SK-N-MC (cell line): ENCODE data around the gene OR9A2.

Experiments used
- DNase-seq: peaks from one replicate; pipeline ENCODE4 v3.0.0-alpha.2; 2011; ENCODE audit warnings: low read depth, low spot score
- H3K27ac ChIP-seq: fragments of 200-600 bp; sonication (generic); 2 replicates; pipeline ENCODE4 v1.5.1; 2016; ENCODE audit warnings: mixed run types
- H3K36me3 ChIP-seq: fragments of 200-600 bp; sonication (generic); 2 replicates; pipeline ENCODE4 v1.6.1; 2017; ENCODE audit warnings: antibody characterized with exemption, low read length, mixed read lengths; ENCODE audit not compliant: insufficient read depth
- H3K4me3 ChIP-seq: fragments of 200-600 bp; sonication (generic); 2 replicates; pipeline ENCODE4 v1.5.1; 2016
- H3K9ac ChIP-seq: fragments of 200-600 bp; sonication (generic); 2 replicates; pipeline ENCODE4 v1.8.0; 2017; ENCODE audit warnings: mixed run types, mixed read lengths; ENCODE audit not compliant: insufficient read length
- H3K9me3 ChIP-seq: fragments of 200-600 bp; sonication (generic); 2 replicates; pipeline ENCODE4 v1.6.1; 2017; ENCODE audit warnings: low read depth, mild to moderate bottlenecking, antibody characterized with exemption, low read length, moderate library complexity, mixed read lengths
- EZH2 ChIP-seq: fragments of 200-600 bp; sonication (generic); IDR thresholded peaks from one replicate; pipeline ENCODE4 v1.6.1; 2017; ENCODE audit warnings: antibody characterized with exemption
- FOXP2 ChIP-seq: optimal IDR thresholded peaks from 2 replicates; pipeline ENCODE3; 2011; ENCODE audit warnings: mild to moderate bottlenecking, moderate library complexity; ENCODE audit not compliant: insufficient read depth; ENCODE audit errors: extremely low read length, control extremely low read depth
- POLR2AphosphoS5 ChIP-seq: IDR thresholded peaks from 2 replicates; pipeline ENCODE4 v1.6.1; 2012; ENCODE audit warnings: mild to moderate bottlenecking, low read depth, low read length, borderline replicate concordance

OR9A2 gene

DNA sequence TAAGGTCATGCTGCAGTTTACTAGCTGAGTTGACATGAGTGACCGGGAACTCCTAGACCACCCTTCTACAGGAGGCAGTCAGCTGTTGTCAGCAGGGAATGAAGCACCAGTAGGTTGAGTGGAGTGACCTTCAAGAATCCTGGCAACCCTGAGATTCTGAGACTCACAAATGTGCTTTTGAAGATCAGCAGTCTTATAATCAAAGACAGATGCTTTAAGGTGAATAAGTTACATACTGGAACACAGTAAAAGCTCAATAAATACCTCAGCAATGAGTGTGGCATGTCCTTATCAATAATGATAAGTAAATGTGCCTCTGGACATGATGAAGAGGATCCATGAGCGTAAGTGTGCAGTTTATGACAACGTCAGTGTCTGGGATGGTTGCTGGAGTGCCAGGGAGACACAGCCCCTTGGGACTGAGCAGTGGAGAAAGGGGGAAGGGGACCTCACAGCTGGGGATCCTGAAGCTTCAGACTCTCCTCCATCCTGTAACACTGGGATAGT lies 13.3 kb upstream of the OR9A2 start:
- DNase-seq = no peak
- no peak overlapping the region for H3K9ac ChIP-seq

DNA sequence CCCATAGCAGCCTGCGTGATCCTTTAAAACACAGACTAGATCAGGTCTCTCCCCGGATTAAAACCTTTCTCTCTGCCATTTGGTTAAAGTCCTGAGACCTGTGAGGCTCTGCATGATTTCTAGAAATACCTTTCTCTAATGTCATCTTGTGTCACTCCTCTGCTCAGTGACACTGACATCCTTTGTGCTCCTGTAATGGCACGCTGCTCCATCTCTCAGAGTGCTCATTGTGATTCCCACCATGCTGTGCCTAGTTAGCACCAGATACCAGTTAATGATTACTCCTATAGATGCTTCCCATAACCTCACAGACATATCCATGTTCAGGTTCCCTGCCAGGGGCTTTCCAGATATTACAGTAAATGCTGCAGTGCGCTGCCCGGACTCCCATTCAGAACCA lies 11.7 kb upstream of the OR9A2 start:
- no peaks in the 10 kb centered on the region for H3K9me3 ChIP-seq
- no peak for TF ChIP-seq FOXP2
- no peak overlapping the region for H3K4me3 ChIP-seq
- H3K27ac ChIP-seq = no peak overlapping the region
- no peaks in the 10 kb centered on the region for H3K36me3 ChIP-seq
- H3K9ac ChIP-seq = no peak overlapping the region
- DNase-seq = no peak

More for the DNA sequence above, 13.3 kb upstream of the OR9A2 start:
- TF ChIP-seq POLR2AphosphoS5 (no peak), FOXP2 (no peak), EZH2 (no peak)
- Histone ChIP-seq H3K4me3 (no peak overlapping the region), H3K27ac (no peak overlapping the region), H3K9me3 (no peaks in the 10 kb centered on the region), H3K36me3 (no peaks in the 10 kb centered on the region)

- no peaks in the 10 kb centered on the region for H3K36me3 ChIP-seq
- H3K27ac ChIP-seq = no peak overlapping the region
- no peak overlapping the region for H3K4me3 ChIP-seq
- H3K9me3 ChIP-seq = no peaks in the 10 kb centered on the region
- TF ChIP-seq EZH2 (no peak), FOXP2 (no peak), POLR2AphosphoS5 (no peak)
- DNase-seq = no peak
- H3K9ac ChIP-seq = no peak overlapping the region
Observed at GRCh38 chr7:143027683-143028082, 751 bp upstream of the OR9A2 start.

DNA sequence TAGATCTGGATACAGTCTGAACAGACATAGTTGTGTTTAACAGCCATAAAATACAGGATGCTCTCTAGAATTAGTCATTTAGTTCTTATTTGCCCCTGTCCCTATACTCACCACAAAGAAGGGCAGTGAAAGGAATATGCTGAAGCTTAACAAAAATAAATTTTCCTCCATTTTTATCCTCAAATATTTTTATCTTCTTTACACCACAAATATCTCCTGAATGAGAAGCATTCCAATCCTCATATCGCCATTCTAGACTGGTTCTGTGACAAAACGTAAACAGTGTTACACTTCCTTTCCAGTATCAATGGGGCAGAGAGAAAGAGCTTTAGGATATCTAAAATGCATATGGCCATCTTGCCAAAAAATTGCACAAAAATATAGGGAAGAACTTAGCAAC lies 1.6 kb downstream of the OR9A2 start:
- TF ChIP-seq EZH2 (no peak), FOXP2 (no peak), POLR2AphosphoS5 (no peak)

GRCh38 chr7:143023047-143023446 lies 3.9 kb downstream of the OR9A2 start:
- H3K27ac ChIP-seq = no peak overlapping the region
- H3K9me3 ChIP-seq = no peaks in the 10 kb centered on the region
- no peaks in the 10 kb centered on the region for H3K36me3 ChIP-seq
- no peak for DNase-seq
- no peak overlapping the region for H3K4me3 ChIP-seq
- H3K9ac ChIP-seq = no peak overlapping the region
- TF ChIP-seq FOXP2 (no peak), EZH2 (no peak), POLR2AphosphoS5 (no peak)

More for the DNA sequence above, 1.6 kb downstream of the OR9A2 start:
- no peak overlapping the region for H3K9ac ChIP-seq
- no peak for DNase-seq
- H3K9me3 ChIP-seq = no peaks in the 10 kb centered on the region
- H3K4me3 ChIP-seq = no peak overlapping the region
- H3K36me3 ChIP-seq = no peaks in the 10 kb centered on the region
- no peak overlapping the region for H3K27ac ChIP-seq

- no peak overlapping the region for H3K9ac ChIP-seq
- DNase-seq = no peak
- H3K9me3 ChIP-seq = no peaks in the 10 kb centered on the region
- H3K4me3 ChIP-seq = no peak overlapping the region
- TF ChIP-seq FOXP2 (no peak), EZH2 (no peak), POLR2AphosphoS5 (no peak)
- H3K27ac ChIP-seq = no peak overlapping the region
- H3K36me3 ChIP-seq = no peaks in the 10 kb centered on the region
Observed at GRCh38 chr7:143018931-143019330, 8.0 kb downstream of the OR9A2 start.

- H3K9me3 ChIP-seq = no peaks in the 10 kb centered on the region
- no peaks in the 10 kb centered on the region for H3K36me3 ChIP-seq
- no peak overlapping the region for H3K27ac ChIP-seq
- H3K4me3 ChIP-seq = no peak overlapping the region
- DNase-seq = no peak
- no peak for TF ChIP-seq FOXP2
- TF ChIP-seq EZH2 = no peak
- TF ChIP-seq POLR2AphosphoS5 = no peak
- H3K9ac ChIP-seq = no peak overlapping the region
Observed at GRCh38 chr7:143016996-143017395, 9.9 kb downstream of the OR9A2 start.

DNA sequence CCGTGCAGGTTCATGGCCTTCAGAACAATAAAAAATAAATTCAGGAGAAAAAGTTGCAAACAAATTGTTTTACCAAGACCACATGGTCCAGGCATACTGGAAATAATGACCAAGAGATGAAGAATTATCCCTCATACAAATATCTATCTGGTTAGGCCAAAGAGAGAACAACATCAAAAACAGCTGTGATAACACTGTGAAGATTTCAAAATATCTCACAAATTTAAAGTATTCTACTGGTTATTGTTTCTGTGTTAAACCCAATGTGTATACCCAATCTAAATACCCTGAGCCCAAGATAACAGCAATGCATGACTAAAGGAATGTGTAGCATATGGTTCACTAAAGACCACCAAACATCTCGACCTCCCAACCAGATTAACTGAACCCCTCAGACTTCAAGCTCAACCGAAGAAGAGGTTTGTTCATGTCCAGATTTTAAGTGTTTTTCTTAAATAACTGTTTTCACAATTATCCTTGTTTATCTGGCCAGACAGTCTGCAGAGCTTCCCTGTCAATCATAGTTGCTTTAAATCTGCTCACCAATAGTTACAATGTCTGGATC lies 10.9 kb downstream of the OR9A2 start:
- no peaks in the 10 kb centered on the region for H3K36me3 ChIP-seq
- H3K9me3 ChIP-seq = no peaks in the 10 kb centered on the region
- TF ChIP-seq POLR2AphosphoS5 = no peak
- no peak for TF ChIP-seq EZH2
- TF ChIP-seq FOXP2 = no peak
- H3K27ac ChIP-seq = no peak overlapping the region
- no peak for DNase-seq
- no peak overlapping the region for H3K9ac ChIP-seq
- H3K4me3 ChIP-seq = no peak overlapping the region

GRCh38 chr7:143015084-143015483 lies 11.8 kb downstream of the OR9A2 start:
- no peaks in the 10 kb centered on the region for H3K36me3 ChIP-seq
- TF ChIP-seq POLR2AphosphoS5 (no peak), EZH2 (no peak), FOXP2 (no peak)
- H3K9me3 ChIP-seq = no peaks in the 10 kb centered on the region
- no peak overlapping the region for H3K9ac ChIP-seq
- H3K4me3 ChIP-seq = no peak overlapping the region
- no peak overlapping the region for H3K27ac ChIP-seq
- no peak for DNase-seq
